Activated CD8-positive, alpha-beta memory T cell treated with anti-CD3 and anti-CD28 coated beads, Interleukin-2, amount 50 U/mL, for 24 hours (primary cell): Measurements from ENCODE around the gene SCAF1.
A peak's percentile ranks its signal among the peaks of the same experiment; 100 is the strongest.

Experiments used
- DNase-seq: peaks from one replicate; pipeline ENCODE4 v3.0.0-alpha.2; 2020; ENCODE audit errors: extremely low read depth

The SCAF1 gene, protein sequence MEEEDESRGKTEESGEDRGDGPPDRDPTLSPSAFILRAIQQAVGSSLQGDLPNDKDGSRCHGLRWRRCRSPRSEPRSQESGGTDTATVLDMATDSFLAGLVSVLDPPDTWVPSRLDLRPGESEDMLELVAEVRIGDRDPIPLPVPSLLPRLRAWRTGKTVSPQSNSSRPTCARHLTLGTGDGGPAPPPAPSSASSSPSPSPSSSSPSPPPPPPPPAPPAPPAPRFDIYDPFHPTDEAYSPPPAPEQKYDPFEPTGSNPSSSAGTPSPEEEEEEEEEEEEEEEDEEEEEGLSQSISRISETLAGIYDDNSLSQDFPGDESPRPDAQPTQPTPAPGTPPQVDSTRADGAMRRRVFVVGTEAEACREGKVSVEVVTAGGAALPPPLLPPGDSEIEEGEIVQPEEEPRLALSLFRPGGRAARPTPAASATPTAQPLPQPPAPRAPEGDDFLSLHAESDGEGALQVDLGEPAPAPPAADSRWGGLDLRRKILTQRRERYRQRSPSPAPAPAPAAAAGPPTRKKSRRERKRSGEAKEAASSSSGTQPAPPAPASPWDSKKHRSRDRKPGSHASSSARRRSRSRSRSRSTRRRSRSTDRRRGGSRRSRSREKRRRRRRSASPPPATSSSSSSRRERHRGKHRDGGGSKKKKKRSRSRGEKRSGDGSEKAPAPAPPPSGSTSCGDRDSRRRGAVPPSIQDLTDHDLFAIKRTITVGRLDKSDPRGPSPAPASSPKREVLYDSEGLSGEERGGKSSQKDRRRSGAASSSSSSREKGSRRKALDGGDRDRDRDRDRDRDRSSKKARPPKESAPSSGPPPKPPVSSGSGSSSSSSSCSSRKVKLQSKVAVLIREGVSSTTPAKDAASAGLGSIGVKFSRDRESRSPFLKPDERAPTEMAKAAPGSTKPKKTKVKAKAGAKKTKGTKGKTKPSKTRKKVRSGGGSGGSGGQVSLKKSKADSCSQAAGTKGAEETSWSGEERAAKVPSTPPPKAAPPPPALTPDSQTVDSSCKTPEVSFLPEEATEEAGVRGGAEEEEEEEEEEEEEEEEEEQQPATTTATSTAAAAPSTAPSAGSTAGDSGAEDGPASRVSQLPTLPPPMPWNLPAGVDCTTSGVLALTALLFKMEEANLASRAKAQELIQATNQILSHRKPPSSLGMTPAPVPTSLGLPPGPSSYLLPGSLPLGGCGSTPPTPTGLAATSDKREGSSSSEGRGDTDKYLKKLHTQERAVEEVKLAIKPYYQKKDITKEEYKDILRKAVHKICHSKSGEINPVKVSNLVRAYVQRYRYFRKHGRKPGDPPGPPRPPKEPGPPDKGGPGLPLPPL

DNA sequence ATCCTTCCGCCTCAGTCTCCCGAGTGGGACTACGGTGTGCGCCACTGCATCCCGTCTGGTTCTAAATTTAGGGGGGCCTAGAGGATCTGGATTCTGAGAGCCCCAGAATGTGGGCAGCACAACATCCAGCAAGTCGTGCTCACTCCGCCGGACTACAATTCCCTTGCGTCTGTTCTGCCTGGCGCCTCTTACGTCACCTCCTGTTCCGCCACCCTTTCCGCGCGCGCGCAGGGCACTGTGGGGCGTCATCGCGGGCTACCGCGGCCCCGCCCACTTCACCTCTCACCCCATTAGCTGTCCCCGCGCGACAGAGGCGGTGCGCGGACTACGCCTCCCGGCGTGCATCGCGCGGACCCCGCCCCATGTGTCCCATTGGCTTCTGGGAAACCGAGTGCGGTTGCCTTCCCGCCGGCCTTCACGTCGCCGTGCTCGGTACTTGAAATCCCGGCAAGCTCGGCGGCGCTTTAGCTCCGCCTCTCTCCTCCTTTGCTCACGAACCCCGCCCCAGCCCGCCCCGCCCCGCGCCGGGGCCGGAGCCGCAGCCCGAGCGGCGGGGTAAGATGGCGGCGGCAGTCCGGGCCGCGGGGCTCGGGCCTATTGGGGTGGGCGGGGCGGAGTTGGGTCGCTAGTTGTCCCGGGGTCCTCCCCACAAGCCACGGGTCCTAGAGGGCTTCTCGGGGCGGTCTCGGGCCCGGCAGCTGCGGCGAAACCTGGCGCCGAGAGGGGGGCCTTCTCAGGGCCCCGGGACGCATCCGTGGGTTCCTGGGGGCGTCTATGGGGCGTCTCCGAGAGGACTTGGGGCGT lies at the start of gene SCAF1:
TSS of gene SCAF1 (plus strand) at position 522 of the 804 bp plus-strand sequence. CDS start 2,818 bp downstream, outside the sequence.
- DNase-seq, result peak; percentile 96

DNA sequence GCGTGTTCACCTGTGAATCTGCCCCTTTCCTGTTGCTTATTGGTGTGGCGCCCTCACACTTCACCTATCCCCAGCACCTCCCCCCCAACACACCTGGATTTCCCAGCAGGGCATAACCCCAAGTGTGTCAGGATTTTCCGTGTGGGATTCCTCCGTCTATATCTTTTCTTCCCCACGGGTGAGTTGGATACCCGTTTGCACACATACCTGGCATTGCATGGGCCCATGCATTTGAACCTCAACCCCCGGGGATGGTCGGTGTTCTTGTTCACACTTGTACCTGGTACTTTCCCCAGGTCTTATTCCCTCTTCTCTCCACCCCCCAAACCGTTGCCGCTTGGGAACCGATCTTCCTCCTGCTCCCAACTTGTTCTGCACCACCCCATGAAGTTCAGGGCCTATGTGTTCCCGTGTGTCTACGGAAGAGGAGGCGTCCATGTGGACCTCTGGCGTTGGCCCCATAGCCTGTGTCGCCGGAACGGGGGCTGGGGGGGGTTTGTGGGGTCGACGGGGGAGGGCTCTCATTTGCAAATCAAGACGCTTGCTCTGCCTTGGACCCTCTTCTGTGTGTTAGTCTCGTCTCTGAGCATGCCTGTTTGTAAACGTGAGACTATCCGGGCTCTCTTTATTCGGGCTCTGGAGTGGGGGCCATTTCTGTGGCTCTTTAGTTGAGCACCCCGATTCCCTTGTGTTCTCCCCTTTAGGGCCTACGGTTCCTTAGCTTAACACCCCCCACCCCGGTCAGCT lies 49.4 kb upstream of the SCAF1 start:
- DNase-seq, result no peak

DNA sequence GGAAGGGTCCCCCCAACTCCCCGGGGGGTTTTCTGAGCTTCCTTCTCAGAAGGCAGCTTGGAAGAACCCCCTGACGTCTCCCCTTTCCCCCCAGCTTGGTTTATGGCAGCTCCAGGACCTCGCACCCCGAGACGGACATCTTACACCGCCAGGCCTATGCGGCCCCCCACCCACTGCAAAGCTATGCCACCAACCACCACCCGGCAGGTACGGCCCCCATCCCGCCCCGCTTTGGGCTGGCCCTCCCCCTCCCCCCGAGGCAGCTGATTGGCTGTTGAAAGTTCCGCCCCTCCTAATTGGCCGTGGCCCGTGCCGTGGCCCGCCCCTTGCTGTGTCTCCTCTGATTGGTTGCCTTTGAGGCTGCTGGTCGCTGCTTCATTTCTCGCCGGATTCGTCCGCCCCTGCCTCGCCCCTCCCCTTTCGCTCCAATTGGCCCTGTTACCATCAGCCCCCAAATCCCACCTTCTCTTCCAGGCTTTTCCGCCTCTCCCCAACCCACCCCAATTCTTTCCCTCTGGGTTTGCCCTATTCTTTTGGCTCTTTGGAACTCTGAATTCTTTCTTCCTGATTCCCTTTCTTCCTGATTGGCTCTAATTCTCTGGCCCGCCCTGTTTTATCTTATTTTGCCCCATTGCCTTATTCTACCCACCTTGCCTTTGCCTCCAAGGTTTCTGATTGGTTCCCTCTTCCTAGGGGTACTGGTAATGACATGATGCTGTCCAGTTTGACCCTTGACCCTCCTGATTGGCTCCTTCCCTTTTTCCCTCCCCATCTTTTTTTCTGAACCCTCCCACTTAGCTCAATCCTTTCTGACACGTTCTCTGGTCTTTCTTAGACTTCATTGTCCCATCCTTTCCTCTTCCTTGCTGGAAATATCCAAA lies 48.5 kb upstream of the SCAF1 start:
- peak; percentile 80 for DNase-seq

DNA sequence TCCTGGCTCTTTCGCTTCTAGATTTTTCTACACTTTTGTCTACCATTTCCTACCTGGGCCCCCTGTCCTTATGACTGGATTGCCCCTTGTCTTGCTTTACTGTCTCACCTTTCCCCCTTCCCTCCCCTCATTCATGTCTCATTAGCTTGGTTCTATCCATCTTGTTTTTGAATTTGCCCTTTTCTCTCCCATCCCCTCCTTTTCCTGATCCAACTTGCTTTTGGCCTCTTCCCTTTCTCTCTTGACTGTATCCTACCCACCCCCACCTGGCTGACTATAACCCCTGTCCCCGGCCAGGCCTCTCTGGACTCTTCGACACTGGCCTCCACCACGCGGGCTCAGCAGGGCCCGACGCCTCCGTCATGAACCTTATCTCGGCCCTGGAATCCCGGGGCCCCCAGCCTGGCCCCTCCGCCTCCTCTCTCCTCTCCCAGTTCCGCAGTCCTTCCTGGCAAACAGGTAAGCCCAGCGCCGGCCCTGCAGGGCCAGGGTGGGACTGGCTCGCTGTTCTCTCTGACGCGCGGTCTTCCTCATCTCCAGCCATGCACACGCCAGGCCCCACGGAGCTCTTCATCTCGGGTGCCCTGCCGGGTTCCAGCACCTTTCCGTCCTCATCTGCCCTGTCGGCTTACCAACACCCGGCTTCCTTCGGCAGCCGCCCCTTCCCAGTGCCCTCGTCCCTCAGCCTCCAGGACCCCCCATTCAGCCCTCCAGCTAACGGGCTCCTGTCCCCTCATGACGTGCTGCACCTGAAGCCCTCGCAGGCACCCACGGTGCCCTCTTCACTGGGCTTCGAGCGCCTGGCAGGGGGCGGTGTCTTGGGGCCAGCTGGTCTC lies 47.6 kb upstream of the SCAF1 start:
- no peak for DNase-seq

DNA sequence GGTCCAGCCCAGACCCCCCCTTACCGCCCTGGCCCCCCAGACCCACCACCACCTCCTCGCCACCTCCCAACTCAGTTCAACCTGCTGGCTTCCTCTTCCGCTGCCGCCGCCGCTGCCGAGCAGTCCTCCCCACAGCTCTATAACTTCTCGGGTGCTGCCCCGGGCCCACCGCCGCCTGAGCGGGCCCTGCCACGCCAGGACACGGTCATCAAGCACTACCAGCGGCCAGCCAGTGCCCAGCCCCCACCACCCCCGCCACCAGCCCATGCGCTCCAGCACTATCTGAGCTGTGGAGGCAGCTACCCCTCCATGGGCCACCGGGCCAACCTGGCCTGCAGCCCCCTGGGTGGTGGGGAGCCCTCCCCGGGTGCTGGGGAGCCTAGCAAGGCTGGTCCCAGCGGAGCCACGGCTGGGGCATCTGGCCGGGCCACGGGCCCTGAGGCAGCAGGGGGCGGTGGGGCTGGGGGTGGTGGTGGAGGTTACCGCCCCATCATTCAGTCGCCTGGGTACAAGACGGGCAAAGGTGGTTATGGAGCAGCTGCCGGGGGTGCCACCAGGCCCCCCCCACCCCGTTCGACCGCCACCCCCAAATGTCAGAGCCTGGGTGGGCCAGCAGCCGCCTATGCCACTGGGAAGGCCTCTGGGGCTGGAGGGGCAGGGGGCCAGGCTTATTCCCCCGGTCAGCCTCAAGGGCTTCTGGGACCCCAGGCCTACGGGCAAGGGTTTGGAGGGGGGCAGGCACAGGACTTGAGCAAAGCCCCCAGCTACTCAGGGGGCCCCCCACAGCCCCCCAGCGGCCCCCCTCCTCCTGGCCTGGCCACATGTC lies 46.8 kb upstream of the SCAF1 start:
- no peak for DNase-seq

DNA sequence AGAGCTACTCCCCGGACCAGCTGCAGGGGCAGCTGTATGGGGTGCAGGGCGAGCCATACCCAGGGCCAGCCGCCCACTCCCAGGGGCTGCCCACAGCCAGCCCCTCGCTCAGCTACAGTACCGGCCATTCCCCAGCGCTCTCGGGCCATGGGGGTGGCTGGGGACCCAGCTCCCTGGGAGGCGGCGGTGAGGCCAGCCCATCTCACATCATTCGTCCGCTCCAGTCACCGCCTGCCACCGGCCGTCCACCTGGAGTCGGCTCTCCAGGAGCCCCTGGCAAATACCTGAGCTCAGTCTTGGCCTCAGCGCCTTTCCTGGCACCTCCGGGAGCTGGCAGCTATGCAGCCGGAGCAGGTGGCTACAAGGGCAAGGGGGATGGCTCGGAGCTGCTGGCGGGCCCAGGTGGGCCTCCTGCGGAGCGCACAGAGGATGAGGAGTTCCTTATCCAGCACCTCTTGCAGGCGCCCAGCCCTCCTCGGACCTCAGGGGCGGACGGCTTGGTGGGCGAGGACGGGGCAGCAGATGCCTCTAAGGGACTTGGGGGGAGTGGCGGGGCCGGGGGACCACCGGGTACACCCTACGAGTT lies 46.1 kb upstream of the SCAF1 start:
- no peak for DNase-seq

DNA sequence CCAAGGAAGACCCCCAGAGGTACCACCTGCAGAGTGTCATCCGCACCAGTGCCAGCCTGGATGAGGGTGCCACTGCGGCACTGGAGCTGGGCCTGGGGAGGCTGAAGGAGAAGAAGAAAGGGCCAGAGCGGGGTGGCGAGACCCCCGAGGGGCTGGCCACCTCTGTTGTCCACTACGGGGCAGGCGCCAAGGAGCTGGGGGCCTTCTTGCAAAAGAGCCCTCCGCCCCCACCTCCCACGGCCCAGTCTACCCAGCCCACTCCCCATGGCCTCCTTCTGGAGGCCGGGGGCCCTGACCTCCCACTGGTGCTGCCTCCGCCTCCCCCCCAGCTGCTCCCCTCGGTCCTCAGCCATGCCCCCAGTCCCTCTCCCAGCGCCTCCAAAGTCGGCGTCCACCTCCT lies 45.6 kb upstream of the SCAF1 start:
- DNase-seq, result no peak

DNA sequence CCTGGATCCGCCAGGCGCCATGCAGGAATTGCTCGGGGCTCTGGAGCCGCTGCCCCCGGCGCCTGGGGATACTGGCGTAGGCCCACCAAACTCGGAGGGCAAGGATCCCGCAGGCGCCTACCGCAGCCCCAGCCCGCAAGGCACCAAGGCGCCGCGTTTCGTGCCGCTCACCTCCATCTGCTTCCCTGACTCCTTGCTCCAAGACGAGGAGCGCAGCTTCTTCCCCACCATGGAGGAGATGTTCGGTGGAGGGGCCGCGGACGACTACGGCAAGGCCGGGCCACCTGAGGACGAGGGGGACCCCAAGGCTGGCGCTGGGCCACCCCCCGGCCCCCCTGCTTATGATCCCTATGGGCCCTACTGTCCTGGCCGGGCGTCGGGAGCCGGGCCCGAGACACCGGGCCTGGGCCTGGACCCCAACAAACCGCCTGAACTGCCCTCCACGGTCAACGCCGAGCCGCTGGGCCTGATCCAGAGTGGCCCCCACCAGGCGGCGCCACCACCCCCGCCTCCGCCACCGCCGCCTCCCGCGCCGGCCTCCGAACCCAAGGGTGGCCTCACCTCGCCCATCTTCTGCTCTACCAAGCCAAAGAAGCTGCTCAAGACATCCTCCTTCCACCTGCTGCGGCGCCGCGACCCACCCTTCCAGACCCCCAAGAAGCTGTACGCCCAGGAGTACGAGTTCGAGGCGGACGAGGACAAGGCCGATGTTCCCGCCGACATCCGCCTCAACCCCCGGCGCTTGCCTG lies 44.9 kb upstream of the SCAF1 start:
- no peak for DNase-seq

DNA sequence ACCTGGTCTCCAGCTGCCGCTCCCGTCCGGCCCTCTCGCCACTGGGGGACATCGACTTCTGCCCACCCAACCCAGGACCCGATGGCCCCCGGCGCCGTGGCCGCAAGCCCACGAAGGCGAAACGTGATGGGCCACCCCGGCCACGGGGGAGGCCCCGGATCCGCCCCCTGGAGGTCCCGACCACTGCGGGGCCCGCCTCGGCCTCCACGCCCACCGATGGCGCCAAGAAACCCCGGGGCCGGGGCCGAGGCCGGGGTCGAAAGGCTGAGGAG lies 44.4 kb upstream of the SCAF1 start:
- DNase-seq, result no peak

DNA sequence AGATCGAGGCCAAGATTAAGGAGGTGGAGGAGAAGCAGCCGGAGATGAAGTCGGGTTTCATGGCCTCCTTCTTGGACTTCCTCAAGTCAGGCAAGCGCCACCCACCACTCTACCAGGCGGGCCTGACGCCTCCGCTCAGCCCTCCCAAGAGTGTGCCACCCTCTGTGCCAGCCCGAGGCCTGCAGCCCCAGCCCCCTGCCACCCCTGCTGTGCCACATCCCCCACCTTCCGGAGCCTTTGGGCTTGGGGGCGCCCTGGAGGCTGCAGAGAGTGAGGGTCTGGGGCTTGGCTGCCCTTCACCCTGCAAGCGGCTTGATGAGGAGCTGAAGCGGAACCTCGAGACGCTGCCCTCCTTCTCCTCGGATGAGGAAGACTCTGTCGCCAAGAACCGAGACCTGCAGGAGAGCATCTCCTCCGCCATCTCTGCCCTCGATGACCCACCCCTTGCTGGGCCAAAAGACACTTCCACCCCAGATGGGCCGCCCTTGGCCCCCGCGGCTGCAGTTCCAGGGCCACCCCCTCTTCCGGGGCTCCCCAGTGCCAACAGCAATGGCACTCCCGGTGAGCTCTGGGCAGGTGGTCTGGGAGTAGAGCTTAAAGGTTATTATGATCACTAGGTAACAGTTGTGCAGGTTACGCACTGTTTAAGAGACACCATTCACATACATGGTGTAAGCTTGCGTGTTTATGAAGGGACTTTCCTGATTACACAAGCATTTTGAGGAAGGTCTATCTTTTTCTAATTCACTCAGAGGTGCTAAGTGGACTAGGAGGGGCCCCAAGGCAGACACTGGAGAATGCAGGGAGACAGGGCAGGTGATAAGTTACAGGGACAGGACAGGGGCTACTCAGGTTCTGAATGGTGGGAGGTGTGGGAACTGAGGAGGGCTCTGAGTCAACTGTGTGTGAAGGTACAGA lies 42.4 kb upstream of the SCAF1 start:
- DNase-seq, result no peak

DNA sequence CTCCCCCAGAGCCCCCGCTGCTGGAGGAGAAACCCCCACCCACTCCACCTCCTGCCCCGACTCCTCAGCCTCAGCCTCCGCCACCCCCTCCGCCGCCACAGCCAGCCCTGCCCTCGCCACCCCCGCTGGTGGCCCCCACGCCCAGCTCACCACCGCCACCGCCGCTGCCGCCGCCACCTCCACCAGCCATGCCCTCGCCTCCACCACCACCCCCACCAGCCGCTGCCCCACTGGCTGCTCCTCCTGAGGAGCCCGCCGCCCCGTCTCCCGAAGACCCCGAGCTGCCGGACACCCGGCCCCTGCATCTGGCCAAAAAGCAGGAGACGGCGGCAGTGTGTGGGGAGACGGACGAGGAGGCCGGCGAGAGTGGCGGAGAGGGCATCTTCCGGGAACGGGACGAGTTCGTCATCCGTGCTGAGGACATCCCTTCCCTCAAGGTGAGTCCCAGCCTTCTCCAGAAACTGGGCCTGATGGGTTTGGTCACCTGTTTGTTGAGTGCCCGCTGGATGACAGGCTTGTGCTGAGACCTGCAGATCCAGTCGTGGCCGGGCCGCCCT lies 40.4 kb upstream of the SCAF1 start:
- no peak for DNase-seq

DNA sequence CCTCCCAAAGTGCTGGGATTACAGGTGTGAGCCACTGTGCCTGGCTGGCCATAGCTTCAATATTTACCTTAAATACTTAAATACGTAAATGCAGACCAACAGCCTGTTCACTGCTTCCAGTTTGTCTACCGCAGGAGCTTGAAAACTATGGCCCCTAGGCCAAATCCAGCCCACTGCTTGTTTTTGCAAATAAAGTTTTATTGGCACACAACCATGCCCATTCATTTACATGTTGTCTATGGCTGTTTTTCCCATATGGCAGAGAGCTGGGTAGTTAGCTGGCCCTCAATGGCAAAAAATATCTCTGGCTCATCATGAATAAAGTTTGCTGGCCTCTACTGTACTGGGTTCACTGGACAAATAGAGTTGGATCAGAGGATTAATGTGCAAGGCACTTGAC lies 39.2 kb upstream of the SCAF1 start:
- DNase-seq, result no peak

DNA sequence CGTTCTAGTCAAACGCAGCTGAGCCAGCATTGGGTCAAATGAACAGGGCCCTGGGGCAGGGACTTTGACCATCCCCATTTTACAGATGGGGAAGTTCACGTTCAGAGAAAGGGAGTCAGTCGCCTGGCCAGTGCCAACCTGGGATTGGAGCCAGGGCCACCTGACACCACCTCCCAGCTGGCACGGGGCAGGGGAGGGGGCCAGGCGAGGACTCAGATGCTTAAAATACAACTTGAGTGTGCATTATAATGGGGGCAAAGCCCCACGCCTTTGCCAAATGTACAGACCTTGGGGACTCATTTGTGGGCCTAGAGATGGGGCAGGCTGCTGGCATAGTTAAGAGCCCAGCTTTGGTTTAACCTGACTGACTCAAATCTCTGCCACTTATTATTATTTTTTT lies 36.4 kb upstream of the SCAF1 start:
- no peak for DNase-seq

DNA sequence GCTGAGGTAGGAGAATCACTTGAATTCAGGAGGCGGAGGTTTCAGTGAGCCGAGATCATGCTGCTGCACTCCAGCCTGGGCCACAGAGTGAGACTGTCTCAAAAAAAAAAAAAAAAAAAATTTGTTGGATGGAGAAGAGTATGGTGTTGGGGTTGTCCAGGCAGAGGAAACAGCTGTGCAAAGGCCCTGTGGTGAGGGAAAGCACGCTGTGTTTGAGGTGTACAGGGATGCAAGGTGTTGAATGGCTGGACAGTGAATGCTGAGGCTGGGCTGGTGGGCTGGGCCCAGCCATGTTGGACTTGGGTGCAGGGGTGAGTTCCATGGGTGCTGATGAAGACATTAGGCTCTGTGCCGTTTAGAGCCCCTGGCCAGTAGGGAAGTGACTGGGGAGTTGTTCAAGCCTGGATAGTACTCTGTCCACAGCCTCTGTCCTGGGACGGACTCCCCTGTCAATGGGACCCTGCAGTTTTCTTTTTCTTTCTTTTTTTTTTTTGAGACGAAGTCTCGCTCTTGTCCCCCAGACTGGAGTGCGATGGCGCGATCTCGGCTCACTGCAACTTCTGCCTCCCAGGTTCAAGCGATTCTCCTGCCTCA lies 32.4 kb upstream of the SCAF1 start:
- DNase-seq, result no peak

DNA sequence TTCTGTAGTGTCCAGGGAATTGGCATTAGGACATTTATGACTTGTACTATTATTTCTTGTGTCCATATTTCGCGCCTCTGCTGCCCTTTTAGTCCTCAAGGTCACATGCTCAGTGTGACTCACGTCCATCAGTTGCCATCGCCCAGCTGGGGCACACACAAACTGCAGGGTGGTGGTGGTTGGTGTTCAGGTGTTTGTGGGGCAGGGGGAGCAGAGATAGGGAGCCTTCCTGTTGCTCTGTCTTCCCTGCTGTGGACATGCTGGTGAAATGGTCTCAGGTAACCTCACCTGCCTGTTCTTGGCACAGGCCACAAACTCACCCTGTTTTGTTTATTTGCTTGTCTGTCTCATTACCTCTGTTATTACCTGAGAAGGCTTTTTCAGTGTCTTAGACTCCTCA lies 28.6 kb upstream of the SCAF1 start:
- no peak for DNase-seq
